HG02610 (cell line): ENCODE measurements around the gene KMO.

Source experiments
- ATAC-seq: cut with Tn5 transposase; IDR thresholded peaks from one replicate; pipeline ENCODE4 v1.9.1; 2021; ENCODE audit warnings: mild to moderate bottlenecking, moderate library complexity; ENCODE audit not compliant: unreplicated experiment

KMO gene

GRCh38 chr1:241592273-241592958, 60.2 kb downstream of the KMO start:
- ATAC-seq: peak; percentile 90

GRCh38 chr1:241593186-241593585, 61.0 kb downstream of the KMO start:
- ATAC-seq: no peak

GRCh38 chr1:241596633-241597032, 64.5 kb downstream of the KMO start:
- peak; percentile 31 for ATAC-seq

- peak; percentile 31 for ATAC-seq
These were observed 66.1 kb downstream of the KMO start for GRCh38 chr1:241598249-241598648.

- peak; percentile 87 for ATAC-seq
These were observed 68.3 kb downstream of the KMO start for GRCh38 chr1:241600496-241600901.

- no peak for ATAC-seq
These were observed 71.6 kb downstream of the KMO start for GRCh38 chr1:241603731-241604245.

GRCh38 chr1:241605146-241605805, 73.1 kb downstream of the KMO start:
- ATAC-seq: no peak

- no peak for ATAC-seq
These were observed 74.4 kb downstream of the KMO start for GRCh38 chr1:241606544-241606943.

GRCh38 chr1:241607497-241607896, 75.3 kb downstream of the KMO start:
- no peak for ATAC-seq

GRCh38 chr1:241608379-241609033, 76.3 kb downstream of the KMO start:
- peak; percentile 76 for ATAC-seq

- no peak for ATAC-seq
These were observed 78.1 kb downstream of the KMO start for GRCh38 chr1:241610056-241610815.

- peak; percentile 68 for ATAC-seq
These were observed 78.9 kb downstream of the KMO start for GRCh38 chr1:241611063-241611462.

GRCh38 chr1:241611736-241612135, 79.6 kb downstream of the KMO start:
- ATAC-seq: no peak

GRCh38 chr1:241612533-241613477, 80.6 kb downstream of the KMO start:
- ATAC-seq: no peak

GRCh38 chr1:241614144-241614543, 82.0 kb downstream of the KMO start:
- no peak for ATAC-seq

GRCh38 chr1:241614572-241614971, 82.4 kb downstream of the KMO start:
- ATAC-seq: no peak

- ATAC-seq: no peak
These were observed 83.1 kb downstream of the KMO start for GRCh38 chr1:241615043-241615974.

GRCh38 chr1:241617426-241617825, 85.2 kb downstream of the KMO start:
- ATAC-seq: no peak

GRCh38 chr1:241622669-241623068, 90.5 kb downstream of the KMO start:
- no peak for ATAC-seq
